B cell (primary cell): ENCODE data around the gene STX12. TPM values are rescaled to one million over a fixed set of nuclear protein-coding genes. Genes with fewer than 3 reads are reported as not detected.

Experiments
- ATAC-seq: fragments of 200-7000 bp; cut with Tn5 transposase; one replicate; pipeline ENCODE4 v1.10.0; 2021; ENCODE audit warnings: low read depth, mild to moderate bottlenecking, moderate number of reproducible peaks, moderate library complexity
- CTCF ChIA-PET: fragments of 350-600 bp; sonication (Branson Sonifier 250); formaldehyde crosslinking; loops from one replicate; lab custom pipeline; 2021; ENCODE audit warnings: antibody characterized with exemption, inconsistent platforms; lab: Charles Lee
- POLR2A ChIA-PET: fragments of 350-600 bp; sonication (Branson Sonifier 250); formaldehyde crosslinking; loops from one replicate; lab custom pipeline; 2021; ENCODE audit warnings: antibody characterized with exemption; lab: Charles Lee
- DNase-seq: peaks from one replicate; pipeline ENCODE4 v3.0.0; 2013
- H2AFZ ChIP-seq: 2 replicates; pipeline ENCODE4 v1.6.1; 2012; ENCODE audit warnings: mild to moderate bottlenecking, low read depth, low read length; ENCODE audit not compliant: insufficient read depth, poor library complexity, severe bottlenecking
- H3K27ac ChIP-seq, 2 donors: 1 replicate in 1 of 2; 2 replicates in 1 of 2; pipeline ENCODE4 v1.5.1; 2012 to 2013; ENCODE audit warnings: low read length in 2 of 2, mild to moderate bottlenecking in 2 of 2, moderate library complexity in 1 of 2
- H3K27me3 ChIP-seq, 4 experiments: fragments of 200-600 bp in 1 of 4; sonication (generic) in 1 of 4; replicated peaks in 1 of 4; 1 replicate in 2 of 4; 2 replicates in 2 of 4; pipeline versions ENCODE4 v1.6.1 to v1.7.0; 2013 to 2016; ENCODE audit warnings: low read length in 3 of 4, mild to moderate bottlenecking in 2 of 4, mixed read lengths in 1 of 4, moderate library complexity in 1 of 4; ENCODE audit not compliant: insufficient read depth in 4 of 4, control insufficient read depth in 3 of 4; ENCODE audit errors: control extremely low read depth in 1 of 4
- H3K36me3 ChIP-seq, 2 experiments: replicated peaks in 1 of 2; 1 replicate in 1 of 2; 2 replicates in 1 of 2; pipeline versions ENCODE4 v1.6.1 to v1.7.1; 2013; ENCODE audit warnings: low read length in 1 of 2; ENCODE audit not compliant: insufficient read depth in 2 of 2, control insufficient read depth in 1 of 2; ENCODE audit errors: control extremely low read depth in 1 of 2, extremely low read depth in 1 of 2
- H3K4me1 ChIP-seq, 2 donors: fragments of 200-600 bp in 1 of 2; sonication (generic) in 1 of 2; 1 replicate in 1 of 2; 2 replicates in 1 of 2; pipeline versions ENCODE4 v1.5.1 to v1.6.1; 2013 to 2017; ENCODE audit warnings: low read length in 2 of 2; ENCODE audit not compliant: control insufficient read depth in 2 of 2, insufficient read depth in 2 of 2
- H3K4me2 ChIP-seq: replicated peaks from 2 replicates; pipeline ENCODE3; 2012; ENCODE audit warnings: mild to moderate bottlenecking, low read depth, low read length; ENCODE audit not compliant: poor library complexity, severe bottlenecking
- H3K4me3 ChIP-seq, 5 experiments: fragments of 200-600 bp in 1 of 5; sonication (generic) in 1 of 5; 1 replicate in 3 of 5; 2 replicates in 2 of 5; pipeline versions ENCODE4 v1.5.1 to v1.7.0; 2011 to 2016; ENCODE audit warnings: low read length in 4 of 5, mild to moderate bottlenecking in 4 of 5, low read depth in 2 of 5, control low read depth in 1 of 5, moderate library complexity in 1 of 5; ENCODE audit not compliant: insufficient read depth in 1 of 5; ENCODE audit errors: control extremely low read depth in 1 of 5, extremely low read depth in 1 of 5
- H3K79me2 ChIP-seq: fragments of 200-600 bp; sonication (generic); one replicate; pipeline ENCODE4 v1.6.0; 2016; ENCODE audit warnings: low read length; ENCODE audit not compliant: control insufficient read depth, insufficient read depth
- H3K9ac ChIP-seq: fragments of 200-600 bp; sonication (generic); 2 replicates; pipeline ENCODE4 v1.6.1; 2017; ENCODE audit warnings: mild to moderate bottlenecking, low read length, moderate library complexity
- H3K9me3 ChIP-seq, 3 donors: one replicate each; pipeline versions ENCODE4 v1.6.1 to v1.7.1; 2013; ENCODE audit warnings: low read length in 2 of 3; ENCODE audit not compliant: control insufficient read depth in 2 of 3, insufficient read depth in 1 of 3; ENCODE audit errors: control extremely low read depth in 1 of 3
- H4K20me1 ChIP-seq: 2 replicates; pipeline ENCODE4 v1.6.0; 2012; ENCODE audit warnings: mild to moderate bottlenecking, low read length; ENCODE audit not compliant: insufficient read depth, control insufficient read depth, poor library complexity, severe bottlenecking
- H3K27ac Mint-ChIP-seq: one replicate; pipeline ENCODE4 v1.8.0; 2021; ENCODE audit warnings: mixed read lengths
- H3K27me3 Mint-ChIP-seq: one replicate; pipeline ENCODE4 v1.8.0; 2021; ENCODE audit warnings: mixed read lengths
- H3K4me1 Mint-ChIP-seq: one replicate; pipeline ENCODE4 v1.8.0; 2021; ENCODE audit warnings: mixed read lengths
- H3K4me3 Mint-ChIP-seq: one replicate; pipeline ENCODE4 v1.8.0; 2021; ENCODE audit warnings: mixed read lengths
- H3K9me3 Mint-ChIP-seq: one replicate; pipeline ENCODE4 v1.8.0; 2022; ENCODE audit warnings: mixed read lengths; ENCODE audit not compliant: insufficient read depth
- EZH2 ChIP-seq: IDR thresholded peaks from 2 replicates; pipeline ENCODE4 v1.6.1; 2012; ENCODE audit warnings: borderline replicate concordance, low read depth, mild to moderate bottlenecking, moderate library complexity, low read length; ENCODE audit not compliant: insufficient read depth, poor library complexity, severe bottlenecking
- WGBS: methylation state at CpG from one replicate; pipeline ENCODE4 v1.1.5; 2013; ENCODE audit warnings: missing lambda C conversion rate; ENCODE audit not compliant: insufficient coverage; 5-methylcytosine and 5-hydroxymethylcytosine counted together
- intact Hi-C: fragments of 100-400 bp; cut with micrococcal nuclease; formaldehyde crosslinking; loops from one replicate; pipeline ENCODE4 v1.10.0; 2022
- polyA plus RNA-seq: library from polyadenylated mRNA; depleted of rRNA; stranded (reverse); fragments of >200 nt; gene quantifications from 2 replicates; pipeline ENCODE4 v1.2.3, GENCODE V29; 2012
- total RNA-seq, 2 donors: library from RNA; stranded (reverse); fragments of 120-200 nt in 1 of 2; gene quantifications; 1 replicate in 1 of 2; 2 replicates in 1 of 2; pipeline versions ENCODE4 v1.2.3 to v1.2.4, GENCODE V29; 2013 to 2022
- TF ChIP-seq, protein P1 (sequence below): fragments of 200-600 bp; IDR thresholded peaks from one replicate; pipeline ENCODE4 v1.8.0; 2022; ENCODE audit warnings: antibody characterized with exemption, mild to moderate bottlenecking

Gene STX12
- total and polyA plus RNA-seq, 2 donors (not counting 1 experiment from before 2014, with no cell fraction given) = 20.5 to 36.4 TPM

- intact Hi-C loops = loop anchor here (1.0 to 5.0 kb wide), 6 partner anchors 13 to 350 kb away; partner anchors contain the start of genes EYA3 and THEMIS2
- no peaks in the 10 kb centered on the region for H3K36me3 ChIP-seq
- peaks cover 27 to 30% of the 10 kb centered on the region in 2 donors for H3K4me1 ChIP-seq
- no peaks in the 10 kb centered on the region for H3K79me2 ChIP-seq
- H3K4me2 ChIP-seq = no peak overlapping the region
- no peak overlapping the region for H3K27ac ChIP-seq
- no peak overlapping the region for H3K9ac ChIP-seq
- no peaks in the 10 kb centered on the region for H3K27me3 Mint-ChIP-seq
- WGBS = 95% methylated on average over 12 of the region's 14 CpGs
- no peak overlapping the region for H3K4me3 Mint-ChIP-seq
- ChIA-PET POLR2A (no interaction called here), CTCF (interaction anchor here (1.5 to 7.1 kb wide), 4 partner anchors 93 to 129 kb away, joined by 4 to 147 read pairs (median 8); no protein-coding TSS in a partner anchor)
- peaks cover 0 to 3% (median 0%) of the 10 kb centered on the region in 4 experiments for H3K27me3 ChIP-seq
- peaks cover 33% of the 10 kb centered on the region for H3K4me1 Mint-ChIP-seq
- H2AFZ ChIP-seq = no peak overlapping the region
- no peaks in the 10 kb centered on the region for H3K9me3 ChIP-seq
- TF ChIP-seq, protein P1, sequence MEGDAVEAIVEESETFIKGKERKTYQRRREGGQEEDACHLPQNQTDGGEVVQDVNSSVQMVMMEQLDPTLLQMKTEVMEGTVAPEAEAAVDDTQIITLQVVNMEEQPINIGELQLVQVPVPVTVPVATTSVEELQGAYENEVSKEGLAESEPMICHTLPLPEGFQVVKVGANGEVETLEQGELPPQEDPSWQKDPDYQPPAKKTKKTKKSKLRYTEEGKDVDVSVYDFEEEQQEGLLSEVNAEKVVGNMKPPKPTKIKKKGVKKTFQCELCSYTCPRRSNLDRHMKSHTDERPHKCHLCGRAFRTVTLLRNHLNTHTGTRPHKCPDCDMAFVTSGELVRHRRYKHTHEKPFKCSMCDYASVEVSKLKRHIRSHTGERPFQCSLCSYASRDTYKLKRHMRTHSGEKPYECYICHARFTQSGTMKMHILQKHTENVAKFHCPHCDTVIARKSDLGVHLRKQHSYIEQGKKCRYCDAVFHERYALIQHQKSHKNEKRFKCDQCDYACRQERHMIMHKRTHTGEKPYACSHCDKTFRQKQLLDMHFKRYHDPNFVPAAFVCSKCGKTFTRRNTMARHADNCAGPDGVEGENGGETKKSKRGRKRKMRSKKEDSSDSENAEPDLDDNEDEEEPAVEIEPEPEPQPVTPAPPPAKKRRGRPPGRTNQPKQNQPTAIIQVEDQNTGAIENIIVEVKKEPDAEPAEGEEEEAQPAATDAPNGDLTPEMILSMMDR = no peak
- TF ChIP-seq EZH2 = no peak
- ATAC-seq (no peak), DNase-seq (no peak)
- peak overlapping the region; percentile 20 for H3K27ac Mint-ChIP-seq
- H3K4me3 ChIP-seq = no peak overlapping the region
- no peaks in the 10 kb centered on the region for H4K20me1 ChIP-seq
- no peaks in the 10 kb centered on the region for H3K9me3 Mint-ChIP-seq
Observed at GRCh38 chr1:27858949-27859576, 86.0 kb downstream of the STX12 start.

- Mint-ChIP-seq H3K27ac (peak overlapping the region; percentile 53), H3K4me1 (peaks cover 54% of the 10 kb centered on the region)
- TF ChIP-seq EZH2 = no peak
- TF ChIP-seq, protein P1 = no peak
Observed at GRCh38 chr1:27861436-27861835, 88.4 kb downstream of the STX12 start.

More at GRCh38 chr1:27861436-27861835, 88.4 kb downstream of the STX12 start:
- H3K27ac ChIP-seq = no peak overlapping the region
- no peak overlapping the region for H3K4me3 ChIP-seq
- Mint-ChIP-seq H3K4me3 (no peak overlapping the region), H3K27me3 (no peaks in the 10 kb centered on the region), H3K9me3 (no peaks in the 10 kb centered on the region)
- H4K20me1 ChIP-seq = no peaks in the 10 kb centered on the region
- ATAC-seq = no peak
- ChIA-PET CTCF (interaction anchor here (1.3 to 7.1 kb wide), 2 partner anchors 11 to 118 kb away, joined by 3 to 147 read pairs; no protein-coding TSS in a partner anchor), POLR2A (no interaction called here)
- no peaks in the 10 kb centered on the region for H3K36me3 ChIP-seq
- intact Hi-C loops = no loop called here
- DNase-seq = no peak
- H3K4me1 ChIP-seq = peaks cover 37 to 48% of the 10 kb centered on the region in 2 donors
- peaks cover 0 to 3% (median 0%) of the 10 kb centered on the region in 4 experiments for H3K27me3 ChIP-seq
- no peaks in the 10 kb centered on the region for H3K9me3 ChIP-seq
- no peak overlapping the region for H2AFZ ChIP-seq
- no peak overlapping the region for H3K4me2 ChIP-seq
- WGBS = 99% methylated on average over 5 of the region's 10 CpGs
- H3K9ac ChIP-seq = no peak overlapping the region
- no peaks in the 10 kb centered on the region for H3K79me2 ChIP-seq
